Upper lobe of left lung (tissue), 6 donors: ENCODE measurements around the gene CREBL2. TPM values are rescaled to one million over a fixed set of nuclear protein-coding genes. Genes with fewer than 3 reads are reported as not detected.

Experiments used
- ATAC-seq, 2 donors: fragments of 200-7000 bp; cut with Tn5 transposase; one replicate each; pipeline ENCODE4 v1.9.1; 2022; ENCODE audit warnings: mild to moderate bottlenecking in 2 of 2, moderate library complexity in 2 of 2; ENCODE audit not compliant: low FRiP score in 2 of 2
- DNase-seq, 2 donors: peaks; one replicate each; pipeline ENCODE4 v3.0.0-alpha.2; 2019 to 2020
- H3K27ac ChIP-seq, 4 donors: fragments of 200-600 bp; sonication (generic); one replicate each; pipeline ENCODE4 v1.5.1; 2016 to 2019
- H3K27me3 ChIP-seq, 4 donors: fragments of 200-600 bp; sonication (generic); one replicate each; pipeline ENCODE4 v1.5.1; 2017 to 2019
- H3K36me3 ChIP-seq, 4 donors: fragments of 200-600 bp; sonication (generic); one replicate each; pipeline ENCODE4 v1.5.1; 2016 to 2019
- H3K4me1 ChIP-seq, 4 donors: fragments of 200-600 bp; sonication (generic); one replicate each; pipeline ENCODE4 v1.5.1; 2018 to 2019
- H3K4me3 ChIP-seq, 4 donors: fragments of 200-600 bp; sonication (generic); one replicate each; pipeline ENCODE4 v1.5.1; 2017 to 2019; ENCODE audit warnings: mild to moderate bottlenecking in 2 of 4, moderate library complexity in 1 of 4
- H3K9me3 ChIP-seq, 4 donors: fragments of 200-600 bp; sonication (generic); one replicate each; pipeline ENCODE4 v1.5.1; 2018 to 2019
- EP300 ChIP-seq, 4 donors: sonication (generic); formaldehyde crosslinking; IDR thresholded peaks; one replicate each; pipeline ENCODE4 v1.5.1; 2017; ENCODE audit warnings: antibody characterized with exemption in 4 of 4, control low read depth in 2 of 4
- POLR2A ChIP-seq, 4 donors: fragments of 450-650 bp; IDR thresholded peaks; one replicate each; pipeline ENCODE4 v1.5.1; 2016 to 2017; ENCODE audit warnings: antibody characterized with exemption in 4 of 4, mild to moderate bottlenecking in 2 of 4
- POLR2AphosphoS5 ChIP-seq, 2 donors: sonication (generic); formaldehyde crosslinking; IDR thresholded peaks; one replicate each; pipeline ENCODE4 v1.5.1; 2017; ENCODE audit warnings: antibody characterized with exemption in 2 of 2
- WGBS, 2 donors: methylation state at CpG; one replicate each; pipeline ENCODE4 v1.1.5; 2017 to 2018; 5-methylcytosine and 5-hydroxymethylcytosine counted together
- total RNA-seq, 6 donors: library from RNA; depleted of rRNA in 4 of 6; stranded (reverse); fragments of >200 nt in 4 of 6; gene quantifications; one replicate each; pipeline versions ENCODE4 v1.1.0 to v1.2.1, GENCODE V29; 2016 to 2021
- TF ChIP-seq, protein P1 (sequence below), 6 experiments: fragments of 450-650 bp in 4 of 6; fragments of 200-600 bp in 2 of 6; sonication (generic) in 2 of 6; IDR thresholded peaks; one replicate each; pipeline ENCODE4 v1.5.1; 2016 to 2019; ENCODE audit warnings: antibody characterized with exemption in 6 of 6
- donor health status: DM: no; HTN: no; CAD: no; lungs with moderate emphysema.
- donor health status: DM: no; HTN: yes; CAD: no; lungs with severe emphysema.

Gene CREBL2
- total RNA-seq, 6 donors from 2014 or later: 40.1 to 74.2 (median 48.2) TPM

DNA sequence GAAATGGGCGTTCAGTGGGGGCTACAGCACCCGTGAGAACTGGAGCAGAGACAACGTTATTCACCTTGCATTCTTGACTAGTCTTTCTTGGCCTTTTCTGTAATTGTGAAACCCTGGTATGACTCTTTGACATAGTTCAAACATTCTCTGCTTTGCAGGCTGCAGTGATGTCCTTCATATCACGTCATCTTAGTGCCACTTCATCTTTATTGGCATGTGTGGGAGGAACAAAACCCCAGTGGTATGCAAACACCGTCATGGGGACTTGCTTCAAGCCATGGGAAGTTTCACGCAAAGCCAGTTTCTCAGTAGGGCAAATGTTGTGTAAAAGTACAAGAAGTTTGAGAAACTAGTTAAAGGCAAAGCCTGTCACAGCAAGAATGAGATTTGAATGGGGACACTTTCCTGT, 28.8 kb upstream of the CREBL2 start:
- H3K27me3 ChIP-seq: no peaks in the 10 kb centered on the region
- WGBS, 2 donors: 38 to 54% methylated on average over 6 of the region's 6 CpGs
- H3K9me3 ChIP-seq: no peaks in the 10 kb centered on the region
- H3K4me3 ChIP-seq: no peak overlapping the region
- H3K4me1 ChIP-seq: peaks cover 4 to 19% (median 11%) of the 10 kb centered on the region in 4 donors
- peak in 2 of 4 donors; percentile 6 to 95 for TF ChIP-seq EP300 (IDR thresholded peaks at IDR 0.05)
- TF ChIP-seq POLR2AphosphoS5 (IDR thresholded peaks at IDR 0.05): peak in 1 of 2 donors; percentile 44
- TF ChIP-seq, protein P1, sequence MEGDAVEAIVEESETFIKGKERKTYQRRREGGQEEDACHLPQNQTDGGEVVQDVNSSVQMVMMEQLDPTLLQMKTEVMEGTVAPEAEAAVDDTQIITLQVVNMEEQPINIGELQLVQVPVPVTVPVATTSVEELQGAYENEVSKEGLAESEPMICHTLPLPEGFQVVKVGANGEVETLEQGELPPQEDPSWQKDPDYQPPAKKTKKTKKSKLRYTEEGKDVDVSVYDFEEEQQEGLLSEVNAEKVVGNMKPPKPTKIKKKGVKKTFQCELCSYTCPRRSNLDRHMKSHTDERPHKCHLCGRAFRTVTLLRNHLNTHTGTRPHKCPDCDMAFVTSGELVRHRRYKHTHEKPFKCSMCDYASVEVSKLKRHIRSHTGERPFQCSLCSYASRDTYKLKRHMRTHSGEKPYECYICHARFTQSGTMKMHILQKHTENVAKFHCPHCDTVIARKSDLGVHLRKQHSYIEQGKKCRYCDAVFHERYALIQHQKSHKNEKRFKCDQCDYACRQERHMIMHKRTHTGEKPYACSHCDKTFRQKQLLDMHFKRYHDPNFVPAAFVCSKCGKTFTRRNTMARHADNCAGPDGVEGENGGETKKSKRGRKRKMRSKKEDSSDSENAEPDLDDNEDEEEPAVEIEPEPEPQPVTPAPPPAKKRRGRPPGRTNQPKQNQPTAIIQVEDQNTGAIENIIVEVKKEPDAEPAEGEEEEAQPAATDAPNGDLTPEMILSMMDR (IDR thresholded peaks at IDR 0.05): no peak
- no peaks in the 10 kb centered on the region for H3K36me3 ChIP-seq
- peak overlapping the region in 2 of 4 donors; percentile 63 for H3K27ac ChIP-seq
- ATAC-seq: peak; percentile 75 to 89
- peak in 1 of 2 donors; percentile 60 for DNase-seq

DNA sequence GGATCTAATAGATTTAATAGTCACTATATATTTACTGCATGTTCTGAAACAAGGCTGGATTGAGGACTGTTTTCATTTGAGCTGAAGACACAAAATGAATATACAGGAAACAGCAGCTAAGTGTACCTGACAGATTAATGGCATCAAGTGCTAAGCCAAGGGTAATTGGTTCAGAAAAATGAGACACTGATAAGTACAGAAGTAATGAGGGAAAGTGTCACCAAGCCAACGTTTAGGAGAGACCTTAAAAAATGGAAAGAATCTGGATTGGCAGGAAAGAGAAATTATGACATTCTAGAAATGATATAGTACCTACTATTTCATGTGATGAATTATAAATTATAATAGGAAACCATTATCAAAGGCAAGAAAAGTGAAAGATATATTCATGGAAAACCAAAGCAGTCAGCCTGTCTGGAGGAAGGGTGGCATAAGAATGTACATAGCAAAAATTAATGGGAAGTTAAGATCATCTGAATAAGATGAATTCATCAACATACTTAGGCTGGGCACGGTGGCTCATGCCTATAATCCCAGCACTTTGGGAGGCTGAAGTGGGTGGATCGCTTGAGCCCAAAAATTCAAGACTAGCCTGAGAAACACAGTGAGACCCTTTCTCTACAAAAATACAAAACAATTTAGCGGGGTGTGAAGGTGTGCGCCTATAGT, 28.0 kb upstream of the CREBL2 start:
- TF ChIP-seq POLR2AphosphoS5 (IDR thresholded peaks at IDR 0.05) (no peak), POLR2A (IDR thresholded peaks at IDR 0.05) (no peak), EP300 (IDR thresholded peaks at IDR 0.05) (no peak)
- TF ChIP-seq, protein P1 (IDR thresholded peaks at IDR 0.05): no peak
- Histone ChIP-seq H3K27me3 (no peaks in the 10 kb centered on the region), H3K4me3 (no peak overlapping the region), H3K36me3 (no peaks in the 10 kb centered on the region), H3K9me3 (no peaks in the 10 kb centered on the region), H3K4me1 (peaks cover 4 to 19% (median 11%) of the 10 kb centered on the region in 4 donors), H3K27ac (peak overlapping the region in 2 of 4 donors; percentile 63)
- 71 to 76% methylated on average over 5 of the region's 5 CpGs for WGBS, 2 donors
- DNase-seq (no peak), ATAC-seq (no peak)

DNA sequence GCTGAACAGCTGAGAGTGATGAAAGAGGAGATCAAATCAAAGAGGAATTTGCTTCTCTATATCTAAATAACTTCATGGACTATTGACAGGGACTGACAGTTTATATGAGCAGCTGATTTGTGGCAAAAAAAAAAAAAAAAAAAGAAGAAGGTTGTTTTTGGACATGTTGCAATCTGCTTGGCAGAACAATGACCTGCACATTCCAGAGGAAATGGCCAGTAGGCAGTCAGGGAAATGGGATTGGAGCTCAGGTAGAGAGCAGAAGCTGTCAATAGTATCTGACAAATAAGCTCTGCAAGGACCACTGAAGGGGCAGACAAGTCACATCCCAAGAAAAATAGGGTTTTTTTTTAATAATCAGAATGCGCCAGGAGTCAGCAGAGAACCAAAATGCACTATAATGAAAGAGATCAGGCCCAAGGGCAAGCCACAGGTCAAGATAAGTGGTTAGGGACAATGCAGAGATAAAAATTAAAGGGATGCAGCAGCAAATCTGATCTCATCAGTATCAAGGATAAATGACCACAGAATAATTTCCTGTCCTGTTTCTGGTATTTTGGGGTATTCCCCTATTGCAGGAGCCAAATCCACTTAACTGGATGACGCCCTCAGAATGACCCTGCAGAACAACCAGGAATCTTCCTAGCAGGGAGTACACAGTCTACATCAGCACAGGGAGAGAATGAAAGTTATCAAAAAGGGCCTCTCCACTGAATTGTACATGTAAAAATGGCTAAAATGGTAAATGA, 26.4 kb upstream of the CREBL2 start:
- Histone ChIP-seq H3K4me1 (peaks cover 4 to 19% (median 11%) of the 10 kb centered on the region in 4 donors), H3K4me3 (no peak overlapping the region), H3K9me3 (no peaks in the 10 kb centered on the region), H3K36me3 (no peaks in the 10 kb centered on the region), H3K27me3 (no peaks in the 10 kb centered on the region), H3K27ac (no peak overlapping the region)
- 77 to 81% methylated on average over 2 of the region's 2 CpGs for WGBS, 2 donors
- peak in 1 of 2 donors; percentile 23 for ATAC-seq
- TF ChIP-seq POLR2A (IDR thresholded peaks at IDR 0.05) (no peak), POLR2AphosphoS5 (IDR thresholded peaks at IDR 0.05) (no peak), EP300 (IDR thresholded peaks at IDR 0.05) (no peak)
- TF ChIP-seq, protein P1 (IDR thresholded peaks at IDR 0.05): no peak
- DNase-seq: no peak

DNA sequence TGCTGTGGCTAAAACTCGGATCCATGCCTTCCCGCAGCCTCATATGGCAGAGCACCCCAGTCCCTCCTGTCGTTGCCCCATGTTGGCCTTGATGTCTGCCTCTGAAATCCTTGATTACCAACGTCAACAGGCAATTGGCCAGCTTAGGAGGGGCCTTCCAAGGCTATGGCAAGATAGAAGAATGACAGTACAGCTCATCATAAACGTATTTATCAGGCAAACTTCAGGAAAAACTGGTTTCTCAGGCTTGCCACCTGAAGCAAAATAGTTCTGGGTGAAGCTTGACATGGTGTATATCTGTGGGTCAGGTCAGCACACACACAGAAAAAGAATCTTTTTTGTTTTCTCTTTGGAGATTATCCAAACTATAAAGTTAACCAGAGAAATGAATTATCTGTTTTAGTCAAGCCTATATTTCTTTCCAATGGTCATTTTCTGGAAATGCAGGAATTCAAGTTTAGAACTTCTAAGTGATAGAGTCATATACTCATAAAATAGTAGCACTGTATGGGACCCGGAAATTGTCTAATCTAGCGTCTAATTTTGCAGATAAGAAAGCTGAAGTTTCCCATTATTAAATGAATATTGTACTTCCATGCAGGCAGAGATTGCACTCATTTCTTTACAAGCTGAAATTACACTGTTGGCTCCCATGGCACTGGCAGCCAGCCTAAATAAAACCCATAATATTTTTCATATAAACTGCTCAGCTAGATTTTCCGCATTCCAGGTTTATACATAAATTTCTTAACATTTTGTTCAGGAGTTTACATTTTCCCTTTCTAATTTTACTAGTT, 24.6 kb upstream of the CREBL2 start:
- DNase-seq: no peak
- no peak overlapping the region for H3K27ac ChIP-seq
- TF ChIP-seq, protein P1 (IDR thresholded peaks at IDR 0.05): no peak
- TF ChIP-seq POLR2AphosphoS5 (IDR thresholded peaks at IDR 0.05): no peak
- no peak for TF ChIP-seq EP300 (IDR thresholded peaks at IDR 0.05)
- TF ChIP-seq POLR2A (IDR thresholded peaks at IDR 0.05): no peak
- 80 to 81% methylated on average over 8 of the region's 8 CpGs for WGBS, 2 donors
- peaks cover 4 to 19% (median 10%) of the 10 kb centered on the region in 4 donors for H3K4me1 ChIP-seq
- no peaks in the 10 kb centered on the region for H3K9me3 ChIP-seq
- ATAC-seq: no peak
- H3K4me3 ChIP-seq: no peak overlapping the region
- H3K36me3 ChIP-seq: no peaks in the 10 kb centered on the region
- H3K27me3 ChIP-seq: no peaks in the 10 kb centered on the region
